Stomach (tissue), 4 donors: ENCODE results near the gene SERPIND1.

Experiments
- CTCF ChIP-seq, 7 experiments: fragments of 450-650 bp in 4 of 7; fragments of 200-600 bp in 3 of 7; sonication (generic) in 3 of 7; IDR thresholded peaks; one replicate each; pipeline ENCODE4 v1.5.1; 2016 to 2019; ENCODE audit warnings: antibody characterized with exemption in 7 of 7, control low read depth in 2 of 7, mild to moderate bottlenecking in 1 of 7
- EP300 ChIP-seq: sonication (generic); formaldehyde crosslinking; IDR thresholded peaks from one replicate; pipeline ENCODE4 v1.6.1; 2017; ENCODE audit warnings: antibody characterized with exemption
- POLR2A ChIP-seq, 4 donors: fragments of 450-650 bp; IDR thresholded peaks; one replicate each; pipeline ENCODE4 v1.6.1; 2016; ENCODE audit warnings: antibody characterized with exemption in 4 of 4, control low read depth in 2 of 4, mild to moderate bottlenecking in 1 of 4, moderate library complexity in 1 of 4
- POLR2AphosphoS5 ChIP-seq, 3 donors: sonication (generic); formaldehyde crosslinking; IDR thresholded peaks; one replicate each; pipeline ENCODE4 v1.6.1; 2016; ENCODE audit warnings: antibody characterized with exemption in 3 of 3

- TF ChIP-seq CTCF (IDR thresholded peaks at IDR 0.05) (no peak), POLR2AphosphoS5 (IDR thresholded peaks at IDR 0.05) (no peak), POLR2A (IDR thresholded peaks at IDR 0.05) (no peak), EP300 (no peak)
These were observed 15.2 kb upstream of the SERPIND1 start for GRCh38 chr22:20758688-20759087.
